SW 1271 (cell line): ENCODE results near the gene FAM184B.
"Not testable (repeated sequence)": the region's sequence is repeated elsewhere in the genome, so short reads cannot be mapped to it uniquely, and the experiment has no call there.

Source experiments
- DNase-seq, 2 experiments: peaks; one replicate each; lab custom pipeline; 2025; lab: John Stamatoyannopoulos, UW

The FAM184B gene

DNA sequence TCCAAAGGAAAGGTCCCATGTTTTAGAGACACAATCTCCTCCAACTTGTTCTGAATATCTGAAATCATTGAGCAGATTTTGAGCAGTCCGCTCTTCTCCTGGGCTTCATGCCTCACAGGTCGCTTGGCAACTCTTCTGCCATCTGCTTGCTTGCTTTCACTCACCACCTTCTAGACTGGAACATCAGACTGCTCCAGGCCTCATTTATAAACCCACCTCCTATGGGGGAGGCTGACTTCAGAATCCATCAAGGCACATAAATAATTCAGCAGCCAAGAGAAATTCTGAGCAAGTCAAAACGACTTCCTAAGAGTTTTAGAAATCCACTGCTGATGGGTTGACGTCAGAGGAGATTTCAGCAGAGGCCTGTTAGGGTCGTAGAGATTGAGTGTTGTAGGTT, 64.1 kb downstream of the FAM184B start:
- DNase-seq, result no peak

DNA sequence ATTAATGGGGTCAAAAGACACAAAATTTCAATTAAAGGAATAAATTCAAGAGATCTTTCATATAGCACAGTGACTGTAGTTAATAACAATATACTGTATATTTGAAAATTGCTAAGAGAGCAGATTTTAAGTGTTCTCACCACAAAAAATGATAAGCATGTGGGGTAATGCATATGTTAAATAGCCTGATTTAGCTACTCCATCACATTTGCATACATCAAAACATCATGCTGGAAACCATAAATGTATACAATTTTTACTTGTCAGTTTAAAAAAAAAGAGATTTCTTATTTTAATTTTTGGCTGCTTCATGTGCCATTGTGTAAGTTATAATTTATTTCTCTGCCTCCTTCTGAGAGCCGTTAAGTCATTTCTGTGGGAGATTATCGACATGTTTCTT, 65.9 kb downstream of the FAM184B start:
- DNase-seq, result no peak

DNA sequence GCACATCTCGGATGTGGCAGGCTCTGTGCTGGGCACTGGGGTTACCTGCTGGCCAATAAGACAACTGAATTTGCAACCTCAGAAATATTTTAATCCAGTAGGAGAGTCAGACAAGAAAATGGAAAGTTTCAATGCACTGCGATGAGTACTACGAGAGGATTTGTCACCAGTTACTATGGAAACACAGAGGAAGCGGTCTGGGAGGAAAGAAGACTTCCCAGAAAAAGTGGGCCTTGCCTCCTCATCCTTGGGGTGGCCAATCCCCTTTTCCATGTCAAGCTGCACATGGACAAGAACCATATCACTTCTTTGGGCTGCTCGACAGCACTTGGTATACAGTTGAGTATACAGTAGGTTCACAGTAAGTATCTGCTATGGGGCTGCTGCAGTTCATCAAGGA, 67.6 kb downstream of the FAM184B start:
- DNase-seq, result no peak

DNA sequence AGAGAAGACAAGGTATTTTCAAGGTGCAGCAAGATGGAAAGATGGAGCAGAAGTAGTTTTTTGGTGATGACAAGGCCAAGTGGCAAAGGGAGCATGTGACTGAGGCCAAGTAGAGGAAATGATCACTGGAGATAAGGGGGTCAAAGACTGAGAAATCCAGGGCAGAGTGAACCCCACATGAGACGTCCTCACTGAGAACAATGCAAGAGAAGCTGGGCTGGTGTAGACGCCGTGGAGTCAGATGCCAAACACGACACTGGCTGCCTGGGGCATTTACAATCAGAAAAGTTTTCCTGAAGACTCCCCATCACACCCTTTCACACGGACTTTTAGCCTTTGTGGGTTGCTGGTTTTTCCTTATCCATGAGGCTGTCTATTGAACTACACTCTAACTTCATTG, 69.3 kb downstream of the FAM184B start:
- DNase-seq, result no peak

DNA sequence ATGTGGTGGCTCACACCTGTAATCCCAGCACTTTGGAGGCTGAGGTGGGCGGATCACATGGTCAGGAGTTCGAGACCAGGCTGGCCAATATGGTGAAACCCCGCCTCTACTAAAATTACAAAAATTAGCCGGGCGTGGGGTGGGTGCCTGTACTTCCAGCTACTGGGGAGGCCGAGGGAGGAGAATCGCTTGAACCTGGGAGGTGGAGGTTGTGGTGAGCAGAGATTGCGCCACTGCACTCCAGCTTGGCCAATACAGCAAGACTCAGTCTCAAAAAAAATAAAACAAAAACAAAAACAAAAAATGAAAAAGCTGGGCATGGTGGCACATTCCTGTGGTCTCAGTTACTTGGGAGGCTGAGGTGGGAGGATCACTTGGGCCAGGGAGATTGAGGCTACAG, 70.2 kb downstream of the FAM184B start:
- DNase-seq, result not testable (repeated sequence)

DNA sequence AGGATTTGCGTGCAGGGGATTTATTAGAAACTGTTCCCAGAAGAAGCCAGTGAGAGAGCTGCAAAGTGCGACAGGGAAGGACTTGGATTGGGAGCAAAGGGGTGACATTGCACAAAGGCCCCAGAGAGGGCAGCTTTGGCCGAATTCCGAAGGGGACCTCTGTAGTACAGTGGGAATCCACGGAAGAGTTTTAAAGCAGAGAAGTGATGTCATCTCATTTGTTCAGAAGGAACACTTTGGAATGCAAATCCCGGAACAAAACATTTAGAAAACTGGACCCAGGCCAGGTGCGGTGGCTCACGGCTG, 71.7 kb downstream of the FAM184B start:
- no peak for DNase-seq

DNA sequence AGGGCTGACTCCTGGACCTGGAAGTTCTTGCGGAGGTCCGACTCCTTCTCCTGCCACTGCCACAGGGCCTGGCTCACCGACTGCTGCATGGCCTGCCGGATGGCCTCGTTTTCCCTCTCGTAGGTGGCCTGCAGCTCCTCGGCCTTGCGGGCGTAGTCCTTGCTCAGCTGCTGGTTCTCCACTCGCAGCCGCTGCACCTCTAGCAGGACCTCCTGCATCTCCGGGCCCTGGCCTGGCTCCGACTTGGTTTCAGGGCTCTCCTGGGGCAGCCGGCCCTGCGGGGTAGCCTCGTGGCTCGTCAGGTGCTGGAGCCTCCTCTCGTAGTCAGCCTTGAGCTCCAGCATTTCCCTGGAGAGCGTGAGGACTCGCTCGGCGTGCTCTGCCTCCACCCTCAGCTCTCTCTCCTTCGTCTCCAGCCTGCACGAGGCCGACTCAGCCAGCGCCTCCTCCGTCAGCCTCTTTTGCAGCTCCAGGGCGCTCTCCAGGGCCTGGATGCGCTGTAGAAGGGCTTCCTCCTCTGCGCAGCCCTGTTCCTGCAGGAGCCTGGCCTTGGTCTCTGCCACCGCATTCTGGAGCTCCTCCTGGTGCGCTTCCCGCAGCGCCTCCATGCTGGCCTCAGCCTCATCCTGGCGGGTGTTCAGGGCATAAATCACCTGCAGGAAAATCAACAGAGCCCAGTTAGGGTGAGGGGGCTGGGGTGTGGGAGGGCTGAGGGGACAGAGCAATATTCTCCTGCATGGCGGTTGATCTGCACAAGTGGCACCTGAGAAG, 72.2 kb downstream of the FAM184B start:
- no peak for DNase-seq

GRCh38 chr4:17707671-17708070, 73.8 kb downstream of the FAM184B start:
- DNase-seq, result no peak

- DNase-seq, result no peak
These were observed 76.3 kb downstream of the FAM184B start for GRCh38 chr4:17705107-17705506.

GRCh38 chr4:17704020-17704650, 77.3 kb downstream of the FAM184B start:
- DNase-seq, result no peak

- DNase-seq, result no peak
These were observed 78.8 kb downstream of the FAM184B start for GRCh38 chr4:17702641-17703040.

- no peak for DNase-seq
These were observed 79.5 kb downstream of the FAM184B start for GRCh38 chr4:17701882-17702281.

- DNase-seq, result no peak
These were observed 80.1 kb downstream of the FAM184B start for GRCh38 chr4:17701138-17701839.

DNA sequence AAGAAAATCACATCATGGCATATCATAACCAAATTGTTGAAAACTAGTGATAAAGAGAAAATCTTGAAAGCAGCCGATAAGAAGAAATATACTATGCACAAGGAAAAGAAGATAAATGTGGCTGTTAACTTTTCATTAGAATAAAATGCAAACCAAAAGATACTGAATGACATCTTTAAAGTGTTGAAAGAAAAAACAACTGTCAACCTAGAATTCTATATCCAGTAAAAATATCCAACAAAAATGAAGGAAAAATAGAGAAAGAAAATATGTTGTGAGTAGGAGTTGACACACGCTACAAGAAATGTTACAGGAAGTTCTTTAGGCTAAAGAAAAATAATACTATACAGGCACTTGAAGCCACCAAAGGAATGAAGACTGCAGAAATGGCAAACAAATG, 82.0 kb downstream of the FAM184B start:
- DNase-seq, result no peak

- no peak for DNase-seq
These were observed 83.3 kb downstream of the FAM184B start for GRCh38 chr4:17698116-17698515.

- no peak for DNase-seq
These were observed 86.1 kb downstream of the FAM184B start for GRCh38 chr4:17695341-17695740.

DNA sequence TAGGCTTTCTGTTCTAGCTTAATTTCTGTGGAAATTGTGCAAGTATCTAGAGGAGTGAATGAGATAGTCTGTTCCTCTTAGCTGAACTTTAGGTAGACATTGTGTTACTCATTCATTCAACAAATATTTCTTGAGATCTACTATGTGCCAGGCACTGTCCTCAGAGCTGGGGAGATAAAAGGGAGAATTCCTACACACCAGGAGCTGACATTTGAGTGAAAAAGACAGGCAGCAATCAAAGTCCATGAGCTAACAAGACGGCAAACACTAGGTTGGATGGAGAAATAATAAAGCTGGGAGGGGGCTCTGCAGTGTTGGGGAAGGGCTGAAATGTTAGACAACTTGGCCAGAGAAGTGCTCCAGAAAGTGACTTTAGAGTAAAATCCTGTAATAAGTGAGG, 86.9 kb downstream of the FAM184B start:
- no peak for DNase-seq

- DNase-seq, result no peak
These were observed 90.5 kb downstream of the FAM184B start for GRCh38 chr4:17690898-17691297.

DNA sequence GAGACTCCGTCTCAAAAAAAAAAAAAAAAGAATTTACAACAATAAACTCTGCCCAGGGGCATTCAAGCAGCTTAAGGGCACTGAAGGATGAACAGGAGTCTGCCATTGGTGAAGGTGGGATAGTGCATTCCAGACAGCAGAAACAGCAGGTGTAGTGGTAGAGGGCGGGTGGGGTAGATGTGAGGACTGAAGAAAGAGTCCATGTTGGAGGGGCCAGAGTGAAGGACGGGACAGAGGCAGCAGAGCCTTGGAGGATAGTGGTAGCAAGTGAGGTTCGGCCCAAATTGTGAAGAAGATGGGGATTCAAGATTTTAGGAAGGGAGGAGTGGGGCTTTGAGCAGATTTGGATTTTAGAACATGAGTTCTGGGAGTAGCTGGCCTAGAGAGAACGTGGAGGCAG, 91.3 kb downstream of the FAM184B start:
- no peak for DNase-seq

DNA sequence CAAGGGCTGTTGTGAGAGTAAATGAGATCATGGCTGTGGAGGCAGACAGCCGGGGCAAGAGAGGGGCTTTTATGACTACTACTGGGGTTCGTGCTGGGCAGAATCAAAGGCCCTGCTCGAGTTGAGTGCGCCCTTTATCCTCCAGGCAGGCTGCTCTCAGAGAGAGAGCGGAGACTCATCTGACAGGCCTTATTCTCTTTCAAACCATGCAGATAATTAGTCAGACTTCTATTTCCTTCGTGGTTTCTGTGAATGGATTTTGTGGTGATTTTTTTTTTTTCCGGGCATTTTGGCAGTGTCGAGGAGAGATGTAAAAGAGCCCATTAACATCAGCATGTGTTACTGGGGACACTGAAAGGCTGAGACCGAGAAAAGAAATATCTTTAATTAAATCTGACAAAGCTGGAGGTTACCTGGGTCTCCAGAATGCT, 93.4 kb downstream of the FAM184B start:
- DNase-seq, result no peak

DNA sequence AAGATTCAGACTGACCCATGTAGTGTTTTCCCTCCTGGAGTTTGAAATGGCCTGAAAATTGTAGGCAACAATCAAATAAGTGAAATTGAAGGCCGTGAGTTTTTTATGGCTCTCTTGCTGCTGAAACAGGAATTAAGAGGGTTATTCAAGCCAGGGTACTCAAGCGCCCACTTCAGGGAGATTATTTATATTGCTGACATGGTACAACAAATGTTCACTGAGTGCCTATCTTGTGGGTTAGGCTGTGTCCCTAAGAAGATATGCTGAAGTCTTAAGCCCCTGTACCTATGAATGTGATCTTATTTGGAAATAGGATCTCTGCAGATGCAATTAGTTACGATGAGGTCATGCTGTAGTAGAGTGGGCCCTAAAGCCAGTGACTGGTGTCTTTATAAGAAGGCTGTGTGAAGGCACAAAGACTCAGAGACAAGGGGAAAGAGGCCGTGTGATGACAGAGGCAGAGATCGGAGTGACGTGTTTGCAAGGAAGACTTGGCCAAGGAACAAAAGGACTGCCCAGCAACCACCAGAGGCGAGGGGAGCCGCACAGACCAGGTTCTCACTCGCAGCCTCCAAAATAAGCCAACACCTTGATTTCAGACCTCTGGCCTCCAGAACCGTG, 94.1 kb downstream of the FAM184B start:
- no peak for DNase-seq

DNA sequence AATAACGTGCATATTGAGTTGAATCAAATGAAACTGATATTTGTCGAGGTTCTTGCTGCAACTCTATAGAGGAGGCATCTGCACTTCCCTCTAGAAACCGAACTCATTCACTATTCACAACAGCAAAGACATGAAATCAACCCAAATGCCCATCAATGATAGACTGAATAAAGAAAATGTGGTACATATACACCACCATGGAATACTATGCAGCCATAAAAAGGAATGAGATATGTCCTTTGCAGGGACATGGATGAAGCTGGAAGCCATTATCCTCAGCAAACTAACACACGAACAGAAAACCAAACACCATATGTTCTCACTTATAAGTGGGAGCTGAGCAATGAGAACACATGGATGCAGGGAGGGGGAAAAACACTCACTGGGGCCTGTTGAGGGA, 96.8 kb downstream of the FAM184B start:
- not testable (repeated sequence) for DNase-seq

DNA sequence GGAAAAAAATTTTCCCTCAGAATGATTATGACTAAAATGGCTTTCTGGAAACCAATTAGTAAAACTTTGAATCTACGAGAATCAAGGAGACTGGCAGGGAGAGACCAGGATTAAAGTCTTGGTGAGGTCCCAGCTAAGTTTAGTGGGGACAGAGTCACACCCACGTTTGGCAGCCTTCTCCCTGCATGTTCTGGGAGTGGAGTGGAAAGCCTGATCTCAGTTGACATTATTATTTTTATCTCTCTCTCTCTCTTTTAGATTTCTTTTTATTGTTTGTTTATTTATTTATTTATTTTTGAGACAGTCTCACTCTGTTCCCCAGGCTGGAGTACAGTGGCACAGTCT, 99.2 kb downstream of the FAM184B start:
- DNase-seq, result no peak
